ENCODE measurements around the gene SHISA7. TPM values are rescaled to one million over a fixed set of nuclear protein-coding genes. Genes with fewer than 3 reads are reported as not detected.
"Not testable (repeated sequence)": the region's sequence is repeated elsewhere in the genome, so short reads cannot be mapped to it uniquely, and the experiment has no call there.

SHISA7 gene
- total and polyA plus RNA-seq, 4 donors, result 0.05 TPM; not detected in 3

GRCh38 chr19:55451163-55451964 lies 8.3 kb upstream of the SHISA7 start:
- Histone ChIP-seq H3K4me1 (ENCODE audit: control insufficient read depth in 1 of 2, insufficient read depth in 2 of 2, low read length in 2 of 2) (no peaks in the 10 kb centered on the region), H3K27ac (ENCODE audit: low read depth in 1 of 2, low read length in 2 of 2) (no peak overlapping the region), H3K4me3 (ENCODE audit: low read length in 2 of 2) (no peak overlapping the region), H3K36me3 (ENCODE audit: control insufficient read depth in 1 of 2, insufficient read depth in 2 of 2, low read length in 1 of 2) (no peaks in the 10 kb centered on the region), H3K9me3 (ENCODE audit: control insufficient read depth, low read length) (no peaks in the 10 kb centered on the region), H3K27me3 (ENCODE audit: control insufficient read depth in 1 of 2, insufficient read depth in 2 of 2, low read length in 1 of 2) (no peaks in the 10 kb centered on the region)
- DNase-seq, result no peak
- 1 to 3% methylated on average over 30 to 80 of the region's 80 CpGs for WGBS, 2 donors
- ATAC-seq (ENCODE audit: low FRiP score), result no peak
- intact Hi-C loops (cut with DNase I), result no loop called here

GRCh38 chr19:55449469-55449868 lies 6.4 kb upstream of the SHISA7 start:
- no peak overlapping the region for H3K4me3 ChIP-seq (ENCODE audit: low read length in 2 of 2)
- no peaks in the 10 kb centered on the region for H3K36me3 ChIP-seq (ENCODE audit: control insufficient read depth in 1 of 2, insufficient read depth in 2 of 2, low read length in 1 of 2)
- ATAC-seq (ENCODE audit: low FRiP score), result no peak
- H3K27me3 ChIP-seq (ENCODE audit: control insufficient read depth in 1 of 2, insufficient read depth in 2 of 2, low read length in 1 of 2), result no peaks in the 10 kb centered on the region
- no peaks in the 10 kb centered on the region for H3K9me3 ChIP-seq (ENCODE audit: control insufficient read depth, low read length)
- intact Hi-C loops (cut with DNase I), result no loop called here
- no peak for DNase-seq
- H3K27ac ChIP-seq (ENCODE audit: low read depth in 1 of 2, low read length in 2 of 2), result no peak overlapping the region
- WGBS, 2 donors, result 31 to 35% methylated on average over 15 to 16 of the region's 16 CpGs
- no peaks in the 10 kb centered on the region for H3K4me1 ChIP-seq (ENCODE audit: control insufficient read depth in 1 of 2, insufficient read depth in 2 of 2, low read length in 2 of 2)

GRCh38 chr19:55448175-55448490 lies 5.0 kb upstream of the SHISA7 start:
- H3K4me1 ChIP-seq (ENCODE audit: control insufficient read depth in 1 of 2, insufficient read depth in 2 of 2, low read length in 2 of 2); ATAC-seq (ENCODE audit: low FRiP score); H3K27ac ChIP-seq (ENCODE audit: low read depth in 1 of 2, low read length in 2 of 2); intact Hi-C loops (cut with DNase I); H3K9me3 ChIP-seq (ENCODE audit: control insufficient read depth, low read length); H3K36me3 ChIP-seq (ENCODE audit: control insufficient read depth in 1 of 2, insufficient read depth in 2 of 2, low read length in 1 of 2); H3K27me3 ChIP-seq (ENCODE audit: control insufficient read depth in 1 of 2, insufficient read depth in 2 of 2, low read length in 1 of 2); DNase-seq; H3K4me3 ChIP-seq (ENCODE audit: low read length in 2 of 2): not testable (repeated sequence)
- WGBS, 2 donors, result 82 to 85% methylated on average over 5 of the region's 5 CpGs

- 23 to 28% methylated on average over 16 of the region's 16 CpGs for WGBS, 2 donors
- no peak overlapping the region for H3K27ac ChIP-seq (ENCODE audit: low read depth in 1 of 2, low read length in 2 of 2)
- H3K36me3 ChIP-seq (ENCODE audit: control insufficient read depth in 1 of 2, insufficient read depth in 2 of 2, low read length in 1 of 2), result no peaks in the 10 kb centered on the region
- DNase-seq (no peak), ATAC-seq (ENCODE audit: low FRiP score) (no peak)
- H3K4me3 ChIP-seq (ENCODE audit: low read length in 2 of 2), result no peak overlapping the region
- no peaks in the 10 kb centered on the region for H3K27me3 ChIP-seq (ENCODE audit: control insufficient read depth in 1 of 2, insufficient read depth in 2 of 2, low read length in 1 of 2)
- H3K9me3 ChIP-seq (ENCODE audit: control insufficient read depth, low read length), result no peaks in the 10 kb centered on the region
- no peaks in the 10 kb centered on the region for H3K4me1 ChIP-seq (ENCODE audit: control insufficient read depth in 1 of 2, insufficient read depth in 2 of 2, low read length in 2 of 2)
- intact Hi-C loops (cut with DNase I), result no loop called here
These were observed 4.5 kb upstream of the SHISA7 start for GRCh38 chr19:55447421-55448174.

- no peak for DNase-seq
These were observed 3.0 kb upstream of the SHISA7 start for GRCh38 chr19:55446060-55446459.

GRCh38 chr19:55444646-55445045 lies 1.5 kb upstream of the SHISA7 start:
- no peak for ATAC-seq (ENCODE audit: low FRiP score)
- WGBS, 2 donors, result 40% methylated on average over 11 of the region's 11 CpGs
- no peak for DNase-seq
- no peak overlapping the region for H3K4me3 ChIP-seq (ENCODE audit: low read length in 2 of 2)
- no peaks in the 10 kb centered on the region for H3K4me1 ChIP-seq (ENCODE audit: control insufficient read depth in 1 of 2, insufficient read depth in 2 of 2, low read length in 2 of 2)
- no peaks in the 10 kb centered on the region for H3K9me3 ChIP-seq (ENCODE audit: control insufficient read depth, low read length)
- no peak overlapping the region for H3K27ac ChIP-seq (ENCODE audit: low read depth in 1 of 2, low read length in 2 of 2)
- intact Hi-C loops (cut with DNase I), result no loop called here
- H3K27me3 ChIP-seq (ENCODE audit: control insufficient read depth in 1 of 2, insufficient read depth in 2 of 2, low read length in 1 of 2), result no peaks in the 10 kb centered on the region
- no peaks in the 10 kb centered on the region for H3K36me3 ChIP-seq (ENCODE audit: control insufficient read depth in 1 of 2, insufficient read depth in 2 of 2, low read length in 1 of 2)

More at GRCh38 chr19:55446060-55446459, 3.0 kb upstream of the SHISA7 start:
- WGBS, 2 donors, result 65 to 67% methylated on average over 8 of the region's 8 CpGs
- intact Hi-C loops (cut with DNase I), result no loop called here
- Histone ChIP-seq H3K9me3 (ENCODE audit: control insufficient read depth, low read length) (no peaks in the 10 kb centered on the region), H3K27me3 (ENCODE audit: control insufficient read depth in 1 of 2, insufficient read depth in 2 of 2, low read length in 1 of 2) (no peaks in the 10 kb centered on the region), H3K36me3 (ENCODE audit: control insufficient read depth in 1 of 2, insufficient read depth in 2 of 2, low read length in 1 of 2) (no peaks in the 10 kb centered on the region), H3K27ac (ENCODE audit: low read depth in 1 of 2, low read length in 2 of 2) (no peak overlapping the region), H3K4me1 (ENCODE audit: control insufficient read depth in 1 of 2, insufficient read depth in 2 of 2, low read length in 2 of 2) (no peaks in the 10 kb centered on the region), H3K4me3 (ENCODE audit: low read length in 2 of 2) (no peak overlapping the region)
- ATAC-seq (ENCODE audit: low FRiP score), result no peak

GRCh38 chr19:55443824-55444480 lies 852 bp upstream of the SHISA7 start:
- Histone ChIP-seq H3K27me3 (ENCODE audit: control insufficient read depth in 1 of 2, insufficient read depth in 2 of 2, low read length in 1 of 2) (no peaks in the 10 kb centered on the region), H3K4me3 (ENCODE audit: low read length in 2 of 2) (no peak overlapping the region), H3K9me3 (ENCODE audit: control insufficient read depth, low read length) (no peaks in the 10 kb centered on the region), H3K36me3 (ENCODE audit: control insufficient read depth in 1 of 2, insufficient read depth in 2 of 2, low read length in 1 of 2) (no peaks in the 10 kb centered on the region), H3K4me1 (ENCODE audit: control insufficient read depth in 1 of 2, insufficient read depth in 2 of 2, low read length in 2 of 2) (no peaks in the 10 kb centered on the region), H3K27ac (ENCODE audit: low read depth in 1 of 2, low read length in 2 of 2) (no peak overlapping the region)
- ATAC-seq (ENCODE audit: low FRiP score) (no peak), DNase-seq (no peak)
- WGBS, 2 donors, result 34 to 35% methylated on average over 18 of the region's 18 CpGs
- intact Hi-C loops (cut with DNase I), result no loop called here

- DNase-seq, result no peak
- Histone ChIP-seq H3K4me3 (ENCODE audit: low read length in 2 of 2) (no peak overlapping the region), H3K27ac (ENCODE audit: low read depth in 1 of 2, low read length in 2 of 2) (no peak overlapping the region), H3K4me1 (ENCODE audit: control insufficient read depth in 1 of 2, insufficient read depth in 2 of 2, low read length in 2 of 2) (no peaks in the 10 kb centered on the region), H3K9me3 (ENCODE audit: control insufficient read depth, low read length) (no peaks in the 10 kb centered on the region), H3K27me3 (ENCODE audit: control insufficient read depth in 1 of 2, insufficient read depth in 2 of 2, low read length in 1 of 2) (no peaks in the 10 kb centered on the region), H3K36me3 (ENCODE audit: control insufficient read depth in 1 of 2, insufficient read depth in 2 of 2, low read length in 1 of 2) (no peaks in the 10 kb centered on the region)
- WGBS, 2 donors, result 1% methylated on average over 45 to 72 of the region's 72 CpGs
- intact Hi-C loops (cut with DNase I), result no loop called here
- no peak for ATAC-seq (ENCODE audit: low FRiP score)
These were observed 633 bp downstream of the SHISA7 start for GRCh38 chr19:55442372-55442961.
